ENCODE data around the gene GPR62. TPM values are rescaled to one million over a fixed set of nuclear protein-coding genes. Genes with fewer than 3 reads are reported as not detected.

Gene GPR62
- total and polyA plus RNA-seq, 2 experiments from 2014 or later, result 0.10 to 0.38 TPM

- TF ChIP-seq, protein P1, sequence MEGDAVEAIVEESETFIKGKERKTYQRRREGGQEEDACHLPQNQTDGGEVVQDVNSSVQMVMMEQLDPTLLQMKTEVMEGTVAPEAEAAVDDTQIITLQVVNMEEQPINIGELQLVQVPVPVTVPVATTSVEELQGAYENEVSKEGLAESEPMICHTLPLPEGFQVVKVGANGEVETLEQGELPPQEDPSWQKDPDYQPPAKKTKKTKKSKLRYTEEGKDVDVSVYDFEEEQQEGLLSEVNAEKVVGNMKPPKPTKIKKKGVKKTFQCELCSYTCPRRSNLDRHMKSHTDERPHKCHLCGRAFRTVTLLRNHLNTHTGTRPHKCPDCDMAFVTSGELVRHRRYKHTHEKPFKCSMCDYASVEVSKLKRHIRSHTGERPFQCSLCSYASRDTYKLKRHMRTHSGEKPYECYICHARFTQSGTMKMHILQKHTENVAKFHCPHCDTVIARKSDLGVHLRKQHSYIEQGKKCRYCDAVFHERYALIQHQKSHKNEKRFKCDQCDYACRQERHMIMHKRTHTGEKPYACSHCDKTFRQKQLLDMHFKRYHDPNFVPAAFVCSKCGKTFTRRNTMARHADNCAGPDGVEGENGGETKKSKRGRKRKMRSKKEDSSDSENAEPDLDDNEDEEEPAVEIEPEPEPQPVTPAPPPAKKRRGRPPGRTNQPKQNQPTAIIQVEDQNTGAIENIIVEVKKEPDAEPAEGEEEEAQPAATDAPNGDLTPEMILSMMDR (conservative IDR thresholded peaks at IDR 0.05; ENCODE audit: low read depth in 2 of 2), result no peak
- TF ChIP-seq POLR2AphosphoS5 (IDR thresholded peaks at IDR 0.05; ENCODE audit: low read depth), result no peak
- no peak for TF ChIP-seq STAT1 (IDR thresholded peaks at IDR 0.05; ENCODE audit: unreplicated experiment)
- no peak for TF ChIP-seq ETS1 (IDR thresholded peaks at IDR 0.05)
- no peak for TF ChIP-seq ZNF331 (CRISPR knock-in tag; IDR thresholded peaks at IDR 0.05; ENCODE audit: low read depth)
- TF ChIP-seq ZNF114 (CRISPR knock-in tag; IDR thresholded peaks at IDR 0.05), result no peak
- no peak for TF ChIP-seq EZH2phosphoT487 (IDR thresholded peaks at IDR 0.05; ENCODE audit: unreplicated experiment)
- TF ChIP-seq CREB1 (CRISPR knock-in tag; IDR thresholded peaks at IDR 0.05; ENCODE audit: low read depth), result no peak
- no peak for TF ChIP-seq JUNB (IDR thresholded peaks at IDR 0.05; ENCODE audit: unreplicated experiment)
- TF ChIP-seq, protein P2, sequence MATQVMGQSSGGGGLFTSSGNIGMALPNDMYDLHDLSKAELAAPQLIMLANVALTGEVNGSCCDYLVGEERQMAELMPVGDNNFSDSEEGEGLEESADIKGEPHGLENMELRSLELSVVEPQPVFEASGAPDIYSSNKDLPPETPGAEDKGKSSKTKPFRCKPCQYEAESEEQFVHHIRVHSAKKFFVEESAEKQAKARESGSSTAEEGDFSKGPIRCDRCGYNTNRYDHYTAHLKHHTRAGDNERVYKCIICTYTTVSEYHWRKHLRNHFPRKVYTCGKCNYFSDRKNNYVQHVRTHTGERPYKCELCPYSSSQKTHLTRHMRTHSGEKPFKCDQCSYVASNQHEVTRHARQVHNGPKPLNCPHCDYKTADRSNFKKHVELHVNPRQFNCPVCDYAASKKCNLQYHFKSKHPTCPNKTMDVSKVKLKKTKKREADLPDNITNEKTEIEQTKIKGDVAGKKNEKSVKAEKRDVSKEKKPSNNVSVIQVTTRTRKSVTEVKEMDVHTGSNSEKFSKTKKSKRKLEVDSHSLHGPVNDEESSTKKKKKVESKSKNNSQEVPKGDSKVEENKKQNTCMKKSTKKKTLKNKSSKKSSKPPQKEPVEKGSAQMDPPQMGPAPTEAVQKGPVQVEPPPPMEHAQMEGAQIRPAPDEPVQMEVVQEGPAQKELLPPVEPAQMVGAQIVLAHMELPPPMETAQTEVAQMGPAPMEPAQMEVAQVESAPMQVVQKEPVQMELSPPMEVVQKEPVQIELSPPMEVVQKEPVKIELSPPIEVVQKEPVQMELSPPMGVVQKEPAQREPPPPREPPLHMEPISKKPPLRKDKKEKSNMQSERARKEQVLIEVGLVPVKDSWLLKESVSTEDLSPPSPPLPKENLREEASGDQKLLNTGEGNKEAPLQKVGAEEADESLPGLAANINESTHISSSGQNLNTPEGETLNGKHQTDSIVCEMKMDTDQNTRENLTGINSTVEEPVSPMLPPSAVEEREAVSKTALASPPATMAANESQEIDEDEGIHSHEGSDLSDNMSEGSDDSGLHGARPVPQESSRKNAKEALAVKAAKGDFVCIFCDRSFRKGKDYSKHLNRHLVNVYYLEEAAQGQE (IDR thresholded peaks at IDR 0.05; ENCODE audit: unreplicated experiment), result no peak
These were observed 47.2 kb upstream of the GPR62 start (continued) for GRCh38 chr3:51908026-51908425.

DNA sequence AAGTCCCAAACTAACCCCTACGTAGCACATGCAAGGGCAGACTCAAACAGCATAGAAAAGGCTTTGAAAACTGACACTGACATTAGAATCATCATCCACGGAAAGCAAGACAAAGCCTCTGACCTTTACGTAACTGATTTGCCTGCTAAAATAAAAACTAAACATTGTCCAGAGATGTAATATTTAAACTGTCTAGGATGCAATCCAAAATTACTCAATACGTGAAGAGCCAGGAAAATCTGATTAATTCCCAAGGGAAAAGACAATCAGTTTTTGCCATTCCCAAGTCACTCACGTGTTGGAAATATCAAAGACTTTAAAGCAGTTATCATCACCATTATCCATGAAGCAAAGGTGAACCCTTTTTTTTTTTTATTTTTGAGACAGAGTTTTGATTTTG is 38.8 kb upstream of the GPR62 start:
- no peak for ATAC-seq
- Mint-ChIP-seq H3K27me3 (ENCODE audit: insufficient read depth, low read depth, poor library complexity) (no peaks in the 10 kb centered on the region), H3K36me3 (ENCODE audit: low read depth) (no peaks in the 10 kb centered on the region), H3K27ac (no peak overlapping the region), H3K4me1 (peaks cover 13% of the 10 kb centered on the region; the same call in 2 of the 3 replicates), H3K9me3 (no peaks in the 10 kb centered on the region), H3K4me3 (no peak overlapping the region)
- H3F3A ChIP-seq (replicated peaks; ENCODE audit: low read depth), result no peaks in the 10 kb centered on the region
- H2AFZ ChIP-seq, result no peak overlapping the region
- no peak for DNase-seq (ENCODE audit: low spot score)
- no peaks in the 10 kb centered on the region for H4K20me1 ChIP-seq (replicated peaks; ENCODE audit: insufficient read depth)
- H3K4me3 ChIP-seq, result no peak overlapping the region
- no peaks in the 10 kb centered on the region for H3K4me1 ChIP-seq (ENCODE audit: insufficient read depth)
- no peaks in the 10 kb centered on the region for H3K9me2 ChIP-seq (ENCODE audit: insufficient read depth)
- H3K4me2 ChIP-seq, result no peak overlapping the region
- no peak overlapping the region for H3K27ac ChIP-seq (ENCODE audit: low read depth)
- no peaks in the 10 kb centered on the region for H3K36me3 ChIP-seq (ENCODE audit: insufficient read depth)
- H3K79me2 ChIP-seq (replicated peaks; ENCODE audit: insufficient read depth), result no peaks in the 10 kb centered on the region
- no peaks in the 10 kb centered on the region for H3K27me3 ChIP-seq (ENCODE audit: insufficient read depth)
- no peak for TF ChIP-seq JUNB (IDR thresholded peaks at IDR 0.05; ENCODE audit: unreplicated experiment)
- TF ChIP-seq EZH2phosphoT487 (IDR thresholded peaks at IDR 0.05; ENCODE audit: unreplicated experiment), result no peak
- no peak for TF ChIP-seq ZNF114 (CRISPR knock-in tag; IDR thresholded peaks at IDR 0.05)
- no peak for TF ChIP-seq POLR2AphosphoS5 (IDR thresholded peaks at IDR 0.05; ENCODE audit: low read depth)
- TF ChIP-seq NANOG (IDR thresholded peaks at IDR 0.05; ENCODE audit: borderline replicate concordance), result no peak
- no peak for TF ChIP-seq ZNF462 (CRISPR knock-in tag; IDR thresholded peaks at IDR 0.05)
